Erythroblast (primary cell): ENCODE results near the gene BRWD1.
"Not testable (repeated sequence)": the region's sequence is repeated elsewhere in the genome, so short reads cannot be mapped to it uniquely, and the experiment has no call there.

Experiments
- GATA1 ChIP-seq: IDR thresholded peaks from 2 replicates; pipeline ENCODE4 v1.6.1; 2011; ENCODE audit warnings: low read depth, mild to moderate bottlenecking, control low read depth, low read length, moderate library complexity
- POLR2A ChIP-seq: IDR thresholded peaks from 2 replicates; pipeline ENCODE4 v1.6.1; 2011; ENCODE audit warnings: mild to moderate bottlenecking, low read length

DNA sequence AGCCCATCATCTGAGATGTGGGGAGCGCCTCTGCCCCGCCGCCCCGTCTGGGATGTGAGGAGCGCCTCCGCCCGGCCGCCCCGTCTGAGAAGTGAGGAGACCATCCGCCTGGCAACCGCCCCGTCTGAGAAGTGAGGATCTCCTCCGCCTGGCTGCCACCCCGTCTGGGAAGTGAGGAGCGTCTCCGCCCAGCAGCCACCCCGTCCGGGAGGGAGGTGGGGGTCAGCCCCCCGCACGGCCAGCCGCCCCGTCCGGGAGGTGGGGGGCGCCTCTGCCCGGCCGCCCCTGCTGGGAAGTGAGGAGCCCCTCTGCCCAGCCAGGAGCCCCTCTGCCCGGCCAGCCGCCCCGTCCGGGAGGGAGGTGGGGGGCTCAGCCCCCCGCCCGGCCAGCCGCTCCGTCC is 156.2 kb downstream of the BRWD1 start:
- not testable (repeated sequence) for TF ChIP-seq POLR2A, GATA1
